NCI-H1105 (cell line): ENCODE data around the gene COL7A1.

Experiments
- DNase-seq: peaks from one replicate; lab custom pipeline; 2025; lab: John Stamatoyannopoulos, UW

COL7A1 gene

GRCh38 chr3:48619541-48620524 is 24.7 kb upstream of the COL7A1 start:
- DNase-seq: no peak

GRCh38 chr3:48617559-48617958 is 22.4 kb upstream of the COL7A1 start:
- DNase-seq: no peak

- DNase-seq: no peak
These were observed 18.9 kb upstream of the COL7A1 start for GRCh38 chr3:48614044-48614443.

- DNase-seq: no peak
These were observed 17.2 kb upstream of the COL7A1 start for GRCh38 chr3:48612309-48612708.

- peak; percentile 77 for DNase-seq
These were observed 14.2 kb upstream of the COL7A1 start, which contains the start of gene UQCRC1 for GRCh38 chr3:48609088-48610005. Gene UQCRC1 (minus strand): TSS chr3:48609646. CDS start chr3:48609620, 26 bp downstream.

- no peak for DNase-seq
These were observed 12.4 kb upstream of the COL7A1 start for GRCh38 chr3:48607519-48607918.

GRCh38 chr3:48601622-48601994 is 6.5 kb upstream of the COL7A1 start:
- DNase-seq: no peak

GRCh38 chr3:48600711-48601621 is 5.8 kb upstream of the COL7A1 start:
- DNase-seq: no peak

- DNase-seq: no peak
These were observed 4.6 kb upstream of the COL7A1 start for GRCh38 chr3:48599509-48600285.

GRCh38 chr3:48599077-48599501 is 4.0 kb upstream of the COL7A1 start:
- no peak for DNase-seq

GRCh38 chr3:48598323-48599076 is 3.4 kb upstream of the COL7A1 start:
- no peak for DNase-seq

- no peak for DNase-seq
These were observed 2.3 kb upstream of the COL7A1 start for GRCh38 chr3:48597408-48597800.

GRCh38 chr3:48596676-48597407 is 1.7 kb upstream of the COL7A1 start:
- DNase-seq: no peak

GRCh38 chr3:48596157-48596556 is 1.0 kb upstream of the COL7A1 start:
- DNase-seq: no peak

GRCh38 chr3:48595526-48596121 is 495 bp upstream of the COL7A1 start:
- no peak for DNase-seq

- no peak for DNase-seq
These were observed 596 bp downstream of the COL7A1 start for GRCh38 chr3:48594417-48595049.

GRCh38 chr3:48593337-48593736 is 1.8 kb downstream of the COL7A1 start:
- no peak for DNase-seq

GRCh38 chr3:48592519-48593087 is 2.5 kb downstream of the COL7A1 start:
- DNase-seq: no peak
